HUES6 (cell line): ENCODE results near the gene RABL2A.
"Not testable (repeated sequence)": the region's sequence is repeated elsewhere in the genome, so short reads cannot be mapped to it uniquely, and the experiment has no call there.

Experiments used
- H3K27ac ChIP-seq: 2 replicates; pipeline ENCODE4 v1.7.0; 2013; ENCODE audit warnings: low read depth, mild to moderate bottlenecking, low read length, inconsistent platforms
- H3K27me3 ChIP-seq: 2 replicates; pipeline ENCODE4 v1.6.1; 2013; ENCODE audit warnings: low read length; ENCODE audit not compliant: control insufficient read depth, insufficient read depth
- H3K36me3 ChIP-seq: 2 replicates; pipeline ENCODE4 v1.6.1; 2013; ENCODE audit warnings: low read length; ENCODE audit not compliant: control insufficient read depth, insufficient read depth
- H3K4me1 ChIP-seq: 2 replicates; pipeline ENCODE4 v1.6.1; 2013; ENCODE audit warnings: low read length; ENCODE audit not compliant: control insufficient read depth, insufficient read depth
- H3K4me3 ChIP-seq: 2 replicates; pipeline ENCODE4 v1.5.1; 2013; ENCODE audit warnings: low read depth, low read length
- H3K9ac ChIP-seq: one replicate; pipeline ENCODE4 v1.6.1; 2013; ENCODE audit warnings: mild to moderate bottlenecking, low read length
- H3K9me3 ChIP-seq: 2 replicates; pipeline ENCODE4 v1.6.1; 2013; ENCODE audit warnings: low read depth, low read length; ENCODE audit not compliant: control insufficient read depth, insufficient read depth

RABL2A gene

DNA sequence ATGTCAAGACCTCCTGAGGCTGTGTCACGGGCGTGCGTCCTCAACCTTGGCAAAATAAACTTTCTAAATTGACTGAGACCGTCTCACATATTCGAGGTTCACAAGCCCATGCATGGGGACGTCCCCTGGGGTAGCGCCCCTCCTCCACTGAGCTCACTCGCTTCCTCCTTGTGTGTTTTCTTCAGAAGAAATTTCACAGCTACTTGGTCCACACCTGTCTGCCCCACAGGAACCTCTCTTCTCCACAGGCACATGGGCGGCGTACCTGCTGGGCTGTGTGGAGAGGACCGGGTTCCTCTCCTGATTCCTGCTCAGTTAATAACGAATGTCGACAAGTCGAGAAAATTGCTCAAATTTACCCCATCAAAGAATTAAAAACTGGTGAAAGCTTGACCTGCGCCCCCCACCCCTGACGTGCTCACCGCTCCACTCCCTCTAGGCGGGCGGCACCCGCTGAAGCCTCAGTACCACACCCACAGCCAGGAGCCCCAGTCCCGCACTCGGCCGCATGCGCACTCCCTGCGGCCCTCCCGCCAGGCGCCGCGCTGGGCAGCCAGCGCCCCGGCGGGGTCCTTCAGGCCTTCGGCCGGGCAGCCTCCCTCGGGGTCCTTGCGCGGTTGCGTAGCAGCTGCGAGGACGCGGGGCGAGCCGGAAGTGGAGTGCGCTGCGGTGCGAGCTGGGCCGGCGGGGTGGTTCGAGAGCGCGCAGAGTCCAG lies at the start of gene RABL2A:
Gene RABL2A, plus strand, starts transcription at position 651 of the 715 bp plus-strand sequence. CDS start 1,341 bp downstream, outside the sequence.
- peak within 1 kb of the TSS; percentile 62 for H3K4me3 ChIP-seq
- not testable (repeated sequence) for H3K4me1 ChIP-seq, H3K36me3 ChIP-seq, H3K27ac ChIP-seq, H3K9me3 ChIP-seq, H3K27me3 ChIP-seq
- peak within 1 kb of the TSS; percentile 44 for H3K9ac ChIP-seq

DNA sequence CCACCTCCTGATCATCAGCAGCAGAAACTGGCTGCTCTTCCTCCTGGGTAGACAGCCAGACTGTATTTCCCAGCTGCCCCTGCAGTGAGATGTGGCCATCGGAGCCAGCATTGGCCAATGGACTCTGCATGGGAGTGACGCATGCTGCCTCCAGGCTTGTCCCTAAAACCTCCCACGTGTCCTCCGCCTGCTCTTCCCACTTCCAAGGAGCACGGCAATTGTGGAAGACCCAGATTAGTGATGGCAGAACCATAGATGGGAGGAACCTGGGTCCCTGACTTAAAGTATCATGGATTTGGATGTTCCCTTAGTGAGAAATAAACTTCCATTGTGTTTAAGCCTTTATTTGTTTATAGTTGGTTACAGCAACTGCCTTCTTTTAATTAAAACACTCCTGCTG lies 48.6 kb upstream of the RABL2A start:
- not testable (repeated sequence) for H3K9ac ChIP-seq, H3K27ac ChIP-seq, H3K9me3 ChIP-seq, H3K4me3 ChIP-seq, H3K27me3 ChIP-seq, H3K36me3 ChIP-seq, H3K4me1 ChIP-seq

DNA sequence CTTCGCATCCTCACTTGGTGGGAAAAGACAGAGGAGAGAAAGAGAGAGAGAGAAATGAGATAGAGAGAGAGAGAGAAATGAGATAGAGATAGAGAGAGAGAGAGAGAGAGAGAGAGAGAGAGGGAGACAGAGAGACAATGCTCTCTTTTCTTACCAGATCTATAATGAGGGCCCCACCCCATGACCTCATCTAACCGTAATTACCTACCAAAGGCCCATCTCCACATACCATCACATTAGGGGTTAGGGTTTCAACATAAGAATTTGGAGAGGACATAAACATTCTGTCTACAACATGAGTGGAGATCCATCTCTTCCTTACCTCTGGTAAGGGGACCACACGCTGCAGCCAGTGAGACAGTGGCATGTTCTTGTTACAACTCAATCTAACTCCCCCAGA lies 44.6 kb upstream of the RABL2A start:
- H3K9me3 ChIP-seq, H3K27me3 ChIP-seq, H3K4me1 ChIP-seq, H3K9ac ChIP-seq, H3K27ac ChIP-seq, H3K36me3 ChIP-seq: not testable (repeated sequence)
- peak overlapping the region; percentile 90; the same call in 1 of the 2 replicates for H3K4me3 ChIP-seq

DNA sequence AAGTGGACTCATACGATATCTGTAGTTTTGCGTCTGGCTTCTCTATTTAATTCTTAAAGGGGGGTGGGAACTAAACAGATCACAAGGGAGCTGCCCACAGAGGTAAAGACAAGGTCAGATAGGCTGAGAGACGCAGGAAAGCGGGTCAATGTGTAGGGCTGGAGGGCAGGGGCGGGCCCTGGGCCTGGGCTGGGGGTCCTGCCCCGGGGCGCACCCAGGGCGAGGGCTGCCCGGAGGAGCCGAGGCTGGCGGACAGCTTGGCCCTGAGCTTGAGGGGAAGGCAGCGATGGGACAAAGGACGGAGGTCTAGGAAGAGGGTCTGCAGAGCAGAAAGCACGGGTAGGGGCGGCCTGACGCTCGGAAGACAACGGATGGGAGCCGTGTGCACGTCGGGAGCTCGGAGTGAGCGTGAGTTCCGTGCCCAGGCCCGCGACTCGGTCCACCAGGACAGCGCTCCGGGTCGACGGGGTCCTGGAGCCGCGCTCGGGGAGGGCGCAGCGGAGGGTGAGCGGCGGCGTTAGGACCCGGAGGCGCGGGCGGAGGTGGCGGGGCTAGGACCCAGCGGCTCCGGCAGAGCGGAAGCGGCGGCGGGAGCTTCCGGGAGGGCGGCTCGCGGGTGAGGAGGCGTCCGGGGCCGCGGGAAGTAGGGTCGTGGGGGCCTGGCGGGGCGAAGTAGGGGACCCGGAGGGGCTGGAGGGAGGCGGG lies 43.4 kb upstream of the RABL2A start:
- Histone ChIP-seq H3K9ac (peak overlapping the region; percentile 90), H3K27ac (peak overlapping the region; percentile 70; the same call in 1 of the 2 replicates), H3K4me3 (peak overlapping the region; percentile 90)
- H3K36me3 ChIP-seq, H3K27me3 ChIP-seq, H3K4me1 ChIP-seq, H3K9me3 ChIP-seq: not testable (repeated sequence)

DNA sequence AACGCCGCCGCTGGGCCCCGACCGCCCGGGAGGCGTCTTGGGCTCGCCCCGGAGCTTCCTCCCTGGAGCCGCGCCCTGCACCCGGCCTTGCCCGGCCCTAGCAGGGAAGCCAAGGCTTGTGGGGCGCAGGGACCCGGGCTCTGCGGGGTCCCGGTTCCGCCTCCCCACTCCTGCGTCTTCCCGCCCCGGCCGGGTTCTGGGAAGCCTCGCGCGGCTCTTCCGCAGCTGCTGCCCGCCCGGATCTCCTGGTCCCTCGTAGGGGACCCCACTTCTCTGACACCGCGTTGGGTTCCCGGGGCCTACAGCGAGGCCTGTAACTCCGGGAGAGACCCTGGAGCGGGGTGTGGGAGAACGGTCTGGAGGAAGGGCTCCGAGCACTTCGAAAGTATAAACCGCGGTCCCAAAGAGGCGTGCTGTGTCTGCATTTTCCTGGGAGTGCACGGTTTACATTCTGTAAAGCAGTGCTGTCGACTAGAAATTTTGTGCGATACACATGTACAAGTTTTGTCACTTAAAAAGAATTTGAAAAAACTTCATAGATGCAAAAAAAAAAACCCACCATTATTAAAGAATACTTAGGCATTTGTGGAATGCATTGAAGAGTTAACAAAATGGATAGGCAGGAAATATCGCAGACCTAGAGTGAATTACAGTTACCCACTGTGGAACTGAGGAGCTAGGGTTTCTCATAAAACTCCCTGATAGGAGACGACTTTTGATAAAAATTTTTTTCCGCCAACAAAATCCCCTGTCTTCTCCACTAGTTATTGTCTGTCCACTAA lies 42.6 kb upstream of the RABL2A start:
- not testable (repeated sequence) for H3K4me1 ChIP-seq, H3K27ac ChIP-seq
- H3K9ac ChIP-seq, result peak overlapping the region; percentile 60

DNA sequence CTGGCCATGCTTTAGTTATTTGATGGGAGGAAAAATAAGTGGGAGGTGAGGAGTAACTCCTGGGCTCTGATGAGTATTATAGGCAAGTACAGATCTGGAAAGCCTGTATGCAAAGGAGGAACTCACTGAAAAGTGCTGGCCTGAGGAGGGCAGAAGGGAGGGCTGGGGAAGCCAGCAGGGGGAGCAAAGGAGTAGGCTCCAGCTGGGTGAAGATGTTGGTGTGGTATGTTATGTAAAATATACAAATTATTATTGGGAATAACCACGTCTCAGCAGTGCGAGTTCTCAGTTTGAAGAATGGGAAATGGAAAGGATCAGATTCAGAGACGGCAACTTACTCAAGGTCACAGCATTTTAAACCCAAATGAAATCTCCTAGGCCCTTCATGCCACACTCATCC lies 39.9 kb upstream of the RABL2A start:
- H3K27me3 ChIP-seq, H3K27ac ChIP-seq, H3K9me3 ChIP-seq, H3K36me3 ChIP-seq, H3K4me3 ChIP-seq, H3K9ac ChIP-seq, H3K4me1 ChIP-seq: not testable (repeated sequence)

More for the DNA sequence above, 42.6 kb upstream of the RABL2A start:
- peak overlapping the region; percentile 90 for H3K4me3 ChIP-seq
- H3K27me3 ChIP-seq, H3K36me3 ChIP-seq, H3K9me3 ChIP-seq: not testable (repeated sequence)

DNA sequence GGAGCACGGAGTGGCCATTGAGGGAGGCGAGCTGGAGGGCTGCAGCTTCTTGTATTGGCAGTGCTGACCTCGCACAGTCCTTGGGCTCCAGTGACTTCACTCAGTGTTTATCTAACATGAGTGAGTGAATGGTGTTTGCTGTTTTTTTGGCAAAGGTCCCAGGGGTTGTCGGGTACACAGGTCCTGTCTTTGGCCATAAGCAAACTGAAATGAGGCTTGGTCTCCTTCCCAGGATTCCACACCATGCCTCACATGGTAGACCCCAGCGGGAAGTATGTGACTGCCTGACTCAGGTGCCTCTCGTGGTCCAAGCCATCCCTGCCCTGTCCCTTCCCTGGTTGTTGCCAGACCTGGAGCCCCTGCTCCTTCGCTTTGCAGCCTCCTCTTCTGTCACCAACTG lies 37.5 kb upstream of the RABL2A start:
- H3K27me3 ChIP-seq, H3K4me1 ChIP-seq, H3K4me3 ChIP-seq, H3K9ac ChIP-seq, H3K27ac ChIP-seq, H3K9me3 ChIP-seq, H3K36me3 ChIP-seq: not testable (repeated sequence)

DNA sequence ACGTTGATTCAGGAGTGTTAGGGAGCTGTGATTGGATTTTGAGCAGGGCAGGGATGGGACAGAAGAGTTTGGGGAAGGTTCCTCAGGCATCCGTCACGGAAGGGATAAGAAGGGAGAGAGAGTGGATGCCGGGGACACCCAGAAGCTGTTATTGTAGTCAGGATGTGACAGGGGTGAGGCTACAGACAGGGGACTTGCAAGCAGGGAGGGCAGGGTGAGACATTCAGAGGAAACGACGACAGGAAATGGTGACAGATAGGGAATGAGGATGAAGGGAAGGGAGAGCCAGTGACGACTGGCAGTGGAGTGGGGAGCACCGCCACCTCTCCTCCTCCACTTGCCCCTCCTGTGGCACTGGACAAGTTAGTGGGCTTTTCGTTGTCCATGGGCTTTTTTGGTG lies 35.1 kb upstream of the RABL2A start:
- H3K9ac ChIP-seq, H3K27me3 ChIP-seq, H3K27ac ChIP-seq, H3K4me1 ChIP-seq, H3K36me3 ChIP-seq, H3K4me3 ChIP-seq, H3K9me3 ChIP-seq: not testable (repeated sequence)

DNA sequence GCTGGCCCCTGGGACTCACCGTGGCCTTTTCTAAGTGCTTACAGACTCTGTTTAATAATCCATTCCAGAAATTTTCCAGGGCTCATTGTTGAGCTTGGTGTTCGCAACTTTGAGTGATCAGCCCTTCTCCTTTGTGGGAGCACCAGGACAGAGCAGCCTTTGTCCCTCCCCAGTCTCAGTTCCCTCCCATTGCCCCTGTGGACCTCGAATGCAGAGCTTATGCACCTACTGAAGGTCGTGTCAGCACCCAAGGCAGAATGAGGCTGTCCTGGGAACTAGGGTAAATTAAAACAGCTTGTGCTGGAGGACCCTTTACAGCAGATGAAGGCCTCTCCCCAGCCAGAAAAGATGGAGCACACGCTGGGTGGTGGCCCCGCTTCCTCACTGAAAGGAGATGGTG lies 33.8 kb upstream of the RABL2A start:
- not testable (repeated sequence) for H3K9ac ChIP-seq, H3K27me3 ChIP-seq, H3K27ac ChIP-seq, H3K4me1 ChIP-seq, H3K4me3 ChIP-seq, H3K36me3 ChIP-seq, H3K9me3 ChIP-seq

DNA sequence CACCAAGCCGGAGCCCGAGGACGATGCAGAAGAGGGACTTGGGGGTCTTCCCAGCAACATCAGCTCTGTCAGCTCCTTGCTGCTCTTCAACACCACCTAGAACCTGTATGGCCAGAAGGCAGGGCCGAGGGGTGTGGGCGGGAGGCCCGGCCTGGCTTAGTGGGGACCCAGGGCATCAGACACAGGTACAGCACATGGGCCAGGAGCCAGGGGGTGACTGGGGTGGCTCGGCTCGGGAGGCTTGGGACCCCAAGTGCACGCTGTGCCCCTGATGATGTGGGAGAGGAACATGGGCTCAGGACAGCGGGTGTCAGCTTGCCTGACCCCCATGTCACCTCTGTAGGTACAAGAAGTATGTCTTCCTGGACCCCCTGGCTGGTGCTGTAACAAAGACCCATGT lies 31.3 kb upstream of the RABL2A start:
- H3K4me1 ChIP-seq, H3K27me3 ChIP-seq, H3K9me3 ChIP-seq, H3K9ac ChIP-seq, H3K36me3 ChIP-seq, H3K4me3 ChIP-seq, H3K27ac ChIP-seq: not testable (repeated sequence)

DNA sequence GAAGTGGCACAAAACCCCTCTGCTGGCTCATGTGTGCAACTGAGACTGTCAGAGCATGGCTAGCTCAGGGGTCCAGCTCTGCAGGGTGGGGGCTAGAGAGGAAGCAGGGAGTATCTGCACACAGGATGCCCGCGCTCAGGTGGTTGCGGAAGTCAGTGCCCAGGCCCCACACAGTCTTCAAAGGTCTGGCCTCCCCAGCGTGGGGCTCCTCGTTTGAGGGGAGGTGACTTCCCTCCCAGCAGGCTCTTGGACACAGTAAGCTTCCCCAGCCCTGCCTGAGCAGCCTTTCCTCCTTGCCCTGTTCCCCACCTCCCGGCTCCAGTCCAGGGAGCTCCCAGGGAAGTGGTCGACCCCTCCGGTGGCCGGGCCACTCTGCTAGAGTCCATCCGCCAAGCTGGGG lies 29.9 kb upstream of the RABL2A start:
- not testable (repeated sequence) for H3K36me3 ChIP-seq, H3K27me3 ChIP-seq, H3K9ac ChIP-seq, H3K9me3 ChIP-seq, H3K27ac ChIP-seq, H3K4me3 ChIP-seq, H3K4me1 ChIP-seq
